IMR-90 (cell line): ENCODE data around the gene TNF.

Source experiments
- CHD1 ChIP-seq: IDR thresholded peaks from 2 replicates; pipeline ENCODE4 v1.6.1; 2012; ENCODE audit warnings: low read depth, low read length, improper control_type of control experiment
- CTCF ChIP-seq: conservative IDR thresholded peaks from 2 replicates; pipeline ENCODE4 v1.5.1; 2012; ENCODE audit warnings: mild to moderate bottlenecking, low read depth, low read length, improper control_type of control experiment
- MXI1 ChIP-seq: IDR thresholded peaks from 2 replicates; pipeline ENCODE4 v1.6.1; 2012; ENCODE audit warnings: low read depth, mild to moderate bottlenecking, low read length, moderate library complexity, borderline replicate concordance
- POLR2A ChIP-seq: IDR thresholded peaks from 2 replicates; pipeline ENCODE4 v1.6.1; 2012; ENCODE audit warnings: mild to moderate bottlenecking, low read depth, low read length
- TF ChIP-seq, protein P1 (sequence below): fragments of 150-350 bp; IDR thresholded peaks from 2 replicates; pipeline ENCODE4 v1.6.1; 2016; ENCODE audit warnings: low read depth, mild to moderate bottlenecking, low read length, moderate library complexity, borderline replicate concordance

DNA sequence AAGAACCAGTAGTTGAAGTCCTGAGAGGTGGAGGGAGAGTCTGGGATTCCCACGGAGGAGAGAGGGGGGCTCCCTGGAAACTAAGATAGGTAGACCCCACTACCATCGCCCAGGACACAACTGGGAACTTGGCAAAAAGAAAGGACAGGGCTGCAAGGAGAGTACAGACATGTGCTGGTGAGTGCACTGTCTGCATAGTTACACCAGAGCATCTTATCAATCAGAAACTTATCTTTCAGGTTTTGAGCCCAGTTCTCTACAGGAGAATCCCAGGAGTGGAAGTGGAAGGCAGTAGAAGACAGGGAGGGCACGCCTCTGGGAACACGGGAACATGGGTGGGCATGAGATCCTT lies 15.8 kb upstream of the TNF start:
- TF ChIP-seq MXI1 (no peak), POLR2A (no peak), CHD1 (no peak), CTCF (no peak)
- TF ChIP-seq, protein P1, sequence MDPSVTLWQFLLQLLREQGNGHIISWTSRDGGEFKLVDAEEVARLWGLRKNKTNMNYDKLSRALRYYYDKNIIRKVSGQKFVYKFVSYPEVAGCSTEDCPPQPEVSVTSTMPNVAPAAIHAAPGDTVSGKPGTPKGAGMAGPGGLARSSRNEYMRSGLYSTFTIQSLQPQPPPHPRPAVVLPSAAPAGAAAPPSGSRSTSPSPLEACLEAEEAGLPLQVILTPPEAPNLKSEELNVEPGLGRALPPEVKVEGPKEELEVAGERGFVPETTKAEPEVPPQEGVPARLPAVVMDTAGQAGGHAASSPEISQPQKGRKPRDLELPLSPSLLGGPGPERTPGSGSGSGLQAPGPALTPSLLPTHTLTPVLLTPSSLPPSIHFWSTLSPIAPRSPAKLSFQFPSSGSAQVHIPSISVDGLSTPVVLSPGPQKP = no peak
